H1 (cell line): ENCODE data around the gene STX7. TPM values are rescaled to one million over a fixed set of nuclear protein-coding genes. Genes with fewer than 3 reads are reported as not detected.

Experiments
- CTCF ChIA-PET: fragments of 300-600 bp; sonication (Branson Sonifier 250); formaldehyde crosslinking; loops from one replicate; lab custom pipeline; 2021; ENCODE audit not compliant: partially characterized antibody; lab: Charles Lee
- POLR2A ChIA-PET: fragments of 300-600 bp; sonication (Branson Sonifier 250); formaldehyde crosslinking; loops from one replicate; lab custom pipeline; 2021; ENCODE audit warnings: inconsistent platforms; ENCODE audit not compliant: partially characterized antibody; lab: Charles Lee
- DNase-seq, 2 experiments: peaks; one replicate each; pipeline versions ENCODE4 v3.0.0 to v3.0.0-alpha.2; 2010 to 2022; ENCODE audit warnings: low spot score in 2 of 2, low read depth in 1 of 2, mixed read lengths in 1 of 2
- FAIRE-seq: peaks from 2 replicates; lab custom pipeline; 2011; peaks lifted over from hg19 to GRCh38; lab: Jason Lieb, UNC
- H2AFZ ChIP-seq: 2 replicates; pipeline ENCODE4 v1.8.1; 2012; ENCODE audit warnings: low read length, inconsistent platforms
- H2AK5ac ChIP-seq: 2 replicates; pipeline ENCODE4 v1.6.1; 2013; ENCODE audit warnings: low read depth, low read length
- H2BK120ac ChIP-seq: replicated peaks from 2 replicates; pipeline ENCODE3; 2013; ENCODE audit warnings: low read depth, low read length, inconsistent platforms
- H2BK12ac ChIP-seq: 2 replicates; pipeline ENCODE4 v1.6.1; 2013; ENCODE audit warnings: low read depth, low read length
- H2BK15ac ChIP-seq: 2 replicates; pipeline ENCODE4 v1.6.1; 2013; ENCODE audit warnings: low read length
- H2BK20ac ChIP-seq: 2 replicates; pipeline ENCODE4 v1.6.1; 2013; ENCODE audit warnings: low read length
- H2BK5ac ChIP-seq: 2 replicates; pipeline ENCODE4 v1.6.1; 2013; ENCODE audit warnings: low read depth, low read length
- H3K14ac ChIP-seq: 2 replicates; pipeline ENCODE4 v1.6.1; 2013; ENCODE audit warnings: inconsistent platforms; ENCODE audit not compliant: insufficient read length
- H3K18ac ChIP-seq: 2 replicates; pipeline ENCODE4 v1.6.1; 2013; ENCODE audit warnings: low read length; ENCODE audit errors: extremely low read depth
- H3K23ac ChIP-seq: 2 replicates; pipeline ENCODE4 v1.6.1; 2013; ENCODE audit warnings: inconsistent platforms; ENCODE audit not compliant: insufficient read length
- H3K23me2 ChIP-seq: 2 replicates; pipeline ENCODE4 v1.6.1; 2013; ENCODE audit warnings: low read depth, low read length
- H3K27ac ChIP-seq: 2 replicates; pipeline ENCODE4 v1.6.1; 2011; ENCODE audit warnings: low read depth, low read length, inconsistent platforms
- H3K27me3 ChIP-seq, 4 experiments: replicated peaks in 1 of 4; 1 replicate in 1 of 4; 2 replicates in 3 of 4; pipeline versions ENCODE4 v1.6.1 to v1.8.1; 2011 to 2013; ENCODE audit warnings: low read length in 3 of 4, mild to moderate bottlenecking in 3 of 4, inconsistent platforms in 2 of 4, mixed read lengths in 2 of 4, moderate library complexity in 1 of 4; ENCODE audit not compliant: control insufficient read depth in 3 of 4, insufficient read depth in 3 of 4; ENCODE audit errors: extremely low read depth in 1 of 4
- H3K36me3 ChIP-seq, 4 experiments: 2 replicates each; pipeline versions ENCODE4 v1.6.1 to v1.8.1; 2011 to 2013; ENCODE audit warnings: mild to moderate bottlenecking in 4 of 4, low read length in 3 of 4, moderate library complexity in 2 of 4, control low read depth in 1 of 4, inconsistent platforms in 1 of 4; ENCODE audit not compliant: insufficient read depth in 4 of 4, control insufficient read depth in 2 of 4
- H3K4ac ChIP-seq: replicated peaks from 2 replicates; pipeline ENCODE3; 2013; ENCODE audit warnings: low read length, low read depth, mixed read lengths, inconsistent platforms; ENCODE audit not compliant: insufficient read length
- H3K4me1 ChIP-seq, 4 experiments: replicated peaks in 1 of 4; 1 replicate in 1 of 4; 2 replicates in 3 of 4; pipeline versions ENCODE4 v1.6.1 to v1.8.1; 2011 to 2013; ENCODE audit warnings: low read length in 3 of 4, inconsistent platforms in 2 of 4, mixed read lengths in 1 of 4; ENCODE audit not compliant: insufficient read depth in 4 of 4, control insufficient read depth in 3 of 4
- H3K4me2 ChIP-seq, 2 experiments: 2 replicates each; pipeline versions ENCODE4 v1.6.1 to v1.8.1; 2011 to 2013; ENCODE audit warnings: low read depth in 2 of 2, low read length in 2 of 2, control low read depth in 1 of 2, inconsistent platforms in 1 of 2, mild to moderate bottlenecking in 1 of 2; ENCODE audit not compliant: insufficient read depth in 1 of 2
- H3K4me3 ChIP-seq, 4 experiments: fragments of 200-600, 300-600 bp in 1 of 4; sonication (generic), shearing (Covaris generic), sonication (Bioruptor Twin) in 1 of 4; 2 replicates each; pipeline versions ENCODE4 v1.5.1 to v1.8.1; 2011 to 2016; ENCODE audit warnings: low read length in 4 of 4, low read depth in 3 of 4, control low read depth in 2 of 4, inconsistent platforms in 2 of 4, mild to moderate bottlenecking in 2 of 4, mixed read lengths in 1 of 4, moderate library complexity in 1 of 4; ENCODE audit not compliant: insufficient read depth in 2 of 4; ENCODE audit errors: extremely low read depth in 1 of 4
- H3K56ac ChIP-seq: replicated peaks from 2 replicates; pipeline ENCODE3; 2013; ENCODE audit warnings: low read depth, mild to moderate bottlenecking, mixed read lengths, low read length, inconsistent platforms; ENCODE audit not compliant: insufficient read length
- H3K79me1 ChIP-seq: 2 replicates; pipeline ENCODE4 v1.6.1; 2013; ENCODE audit warnings: low read depth, low read length, control low read depth
- H3K79me2 ChIP-seq, 2 experiments: 2 replicates each; pipeline versions ENCODE4 v1.6.1 to v1.8.1; 2012 to 2013; ENCODE audit warnings: low read length in 2 of 2, mild to moderate bottlenecking in 2 of 2, inconsistent platforms in 1 of 2; ENCODE audit not compliant: insufficient read depth in 2 of 2, control insufficient read depth in 1 of 2
- H3K9ac ChIP-seq, 4 experiments: replicated peaks in 1 of 4; 1 replicate in 1 of 4; 2 replicates in 3 of 4; pipeline versions ENCODE4 v1.6.1 to v1.8.1; 2011 to 2013; ENCODE audit warnings: low read depth in 3 of 4, low read length in 3 of 4, control low read depth in 2 of 4, mild to moderate bottlenecking in 2 of 4, moderate library complexity in 2 of 4, inconsistent platforms in 1 of 4; ENCODE audit errors: extremely low read depth in 1 of 4
- H3K9me3 ChIP-seq, 2 experiments: 2 replicates each; pipeline versions ENCODE4 v1.6.1 to v1.8.1; 2012 to 2013; ENCODE audit warnings: mild to moderate bottlenecking in 2 of 2, moderate library complexity in 2 of 2, control low read depth in 1 of 2, inconsistent platforms in 1 of 2, low read depth in 1 of 2, low read length in 1 of 2, mixed read lengths in 1 of 2; ENCODE audit not compliant: insufficient read depth in 2 of 2
- H4K20me1 ChIP-seq, 2 experiments: replicated peaks in 1 of 2; 2 replicates each; pipeline versions ENCODE3 to v1.8.1; 2011 to 2013; ENCODE audit warnings: inconsistent platforms in 2 of 2, low read length in 2 of 2, mild to moderate bottlenecking in 1 of 2; ENCODE audit not compliant: insufficient read depth in 2 of 2, control insufficient read depth in 1 of 2
- H4K5ac ChIP-seq: 2 replicates; pipeline ENCODE4 v1.6.1; 2013; ENCODE audit warnings: low read length, low read depth, mixed read lengths, inconsistent platforms; ENCODE audit not compliant: insufficient read length
- H4K8ac ChIP-seq: 2 replicates; pipeline ENCODE4 v1.8.0; 2013; ENCODE audit warnings: mild to moderate bottlenecking, moderate library complexity, low read length, inconsistent platforms; ENCODE audit not compliant: insufficient read depth; ENCODE audit errors: extremely low read depth
- H4K91ac ChIP-seq: replicated peaks from 2 replicates; pipeline ENCODE3; 2013; ENCODE audit warnings: low read length, mixed read lengths, inconsistent platforms; ENCODE audit not compliant: insufficient read length
- CBX5 ChIP-seq: fragments of 300-800, 300-1000 bp; sonication (generic); IDR thresholded peaks from 2 replicates; pipeline ENCODE4 v1.7.1; 2016; ENCODE audit warnings: antibody characterized with exemption, low read length, low read depth
- CTBP2 ChIP-seq: IDR thresholded peaks from 2 replicates; pipeline ENCODE4 v1.7.0; 2011; ENCODE audit warnings: borderline replicate concordance, mild to moderate bottlenecking, moderate library complexity, mixed read lengths, low read length; ENCODE audit not compliant: insufficient read depth, insufficient read length
- TCF12 ChIP-seq: IDR thresholded peaks from 2 replicates; pipeline ENCODE4 v1.6.1; 2011; ENCODE audit warnings: low read depth, mild to moderate bottlenecking, low read length
- WGBS, 2 experiments: shearing (Covaris generic) in 1 of 2; methylation state at CpG; one replicate each; pipeline versions ENCODE4 v1.1.6 to v1.1.7; 2013 to 2015; ENCODE audit warnings: low lambda C conversion rate in 2 of 2, mixed read lengths in 2 of 2, inconsistent platforms in 1 of 2, low coverage in 1 of 2, missing lambda C conversion rate in 1 of 2; ENCODE audit not compliant: insufficient replicate concordance in 2 of 2, insufficient coverage in 1 of 2, insufficient read length in 1 of 2; ENCODE audit errors: extremely low coverage in 1 of 2, missing lambda C conversion rate in 1 of 2; 5-methylcytosine and 5-hydroxymethylcytosine counted together
- polyA plus RNA-seq, 7 experiments: library from polyadenylated mRNA; depleted of rRNA in 3 of 7; stranded (reverse) in 5 of 7; unstranded in 2 of 7; fragments of >200 nt in 5 of 7; fragments of 200-250 nt in 2 of 7; gene quantifications; 1 replicate in 5 of 7; 2 replicates in 1 of 7; 4 replicates in 1 of 7; pipeline versions ENCODE4 v1.2.1 to v1.2.3, GENCODE V29; 2011 to 2013; ENCODE audit warnings: missing spikeins in 2 of 7, mixed read lengths in 2 of 7
- total RNA-seq: library from RNA; stranded (reverse); fragmentation: NEBNext Ultra II Directional; extraction: Animal tissue kit (Norgen Biotek cat#: 25700); gene quantifications from 2 replicates; pipeline ENCODE4 v1.2.1, GENCODE V29; 2021

The STX7 gene
- total and polyA plus RNA-seq, 2 of the 8 experiments (the other 6 are each of a cell fraction or from before 2014, with no cell fraction given), result 5.7 to 27.9 TPM

DNA sequence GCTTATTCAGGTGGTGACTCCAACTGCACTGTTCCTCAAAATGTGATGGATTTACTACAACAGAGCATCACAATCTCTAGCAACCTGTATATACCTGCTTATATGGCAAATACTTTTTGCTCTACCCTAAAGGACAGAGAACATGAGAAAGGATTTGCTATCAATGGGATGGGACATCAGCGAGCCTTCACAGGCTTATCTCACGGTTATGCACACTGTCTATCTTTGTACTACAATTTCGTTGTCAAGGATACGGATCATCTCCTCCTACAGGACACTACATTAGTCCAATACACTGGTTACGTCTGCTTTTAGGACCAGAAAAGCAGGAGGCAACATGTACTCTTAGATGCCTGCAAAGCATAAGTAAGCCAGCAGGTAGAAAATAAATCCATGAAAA is 34.2 kb downstream of the STX7 start:
- no peak overlapping the region for H3K4ac ChIP-seq
- peaks cover 0 to 2% of the 10 kb centered on the region in 2 experiments for H4K20me1 ChIP-seq
- H2BK120ac ChIP-seq, result no peak overlapping the region
- H4K5ac ChIP-seq, result no peak overlapping the region
- H3K27me3 ChIP-seq, result peaks cover 0 to 1% (median 0%) of the 10 kb centered on the region in 4 experiments; a peak in 1 of 7 replicates
- H3K9ac ChIP-seq, result no peak overlapping the region
- DNase-seq (no peak), FAIRE-seq (no peak)
- H3K27ac ChIP-seq, result no peak overlapping the region
- no peak overlapping the region for H3K23ac ChIP-seq
- H3K79me1 ChIP-seq, result no peaks in the 10 kb centered on the region
- no peak overlapping the region for H4K91ac ChIP-seq
- H2AFZ ChIP-seq, result no peak overlapping the region
- H3K4me2 ChIP-seq, result no peak overlapping the region
- no peak overlapping the region for H3K56ac ChIP-seq
- no peaks in the 10 kb centered on the region; a peak in 1 of 8 replicates for H3K36me3 ChIP-seq
- H3K4me3 ChIP-seq, result no peak overlapping the region
- no peak for TF ChIP-seq TCF12
- TF ChIP-seq CBX5, result no peak
- no peak for TF ChIP-seq CTBP2
- no peak overlapping the region for H2BK5ac ChIP-seq
- H2AK5ac ChIP-seq, result no peak overlapping the region
- ChIA-PET CTCF (interaction anchor here (0.6 to 1.9 kb wide), 4 partner anchors 120 to 808 kb away, joined by 3 to 7 read pairs (median 4); no protein-coding TSS in a partner anchor), POLR2A (interaction anchor here (0.5 kb wide), 1 partner anchor 422 kb away, joined by 3 read pairs; no protein-coding TSS in a partner anchor)
- H2BK15ac ChIP-seq, result no peak overlapping the region
- no peak overlapping the region for H4K8ac ChIP-seq
- no peaks in the 10 kb centered on the region for H3K23me2 ChIP-seq
- WGBS, 2 experiments, result 89% methylated on average over 5 of the region's 5 CpGs; no CpG with 5 or more reads in 1 of the 2 experiments
- H2BK12ac ChIP-seq, result no peak overlapping the region
- no peaks in the 10 kb centered on the region; a peak in 1 of 4 replicates for H3K79me2 ChIP-seq
- H3K4me1 ChIP-seq, result no peaks in the 10 kb centered on the region
- H3K9me3 ChIP-seq, result no peaks in the 10 kb centered on the region
- no peak overlapping the region for H3K18ac ChIP-seq
- no peak overlapping the region for H3K14ac ChIP-seq
- no peak overlapping the region for H2BK20ac ChIP-seq
